ENCODE data around the gene FADS3. TPM values are rescaled to one million over a fixed set of nuclear protein-coding genes. Genes with fewer than 3 reads are reported as not detected.
A peak's percentile ranks its signal among the peaks of the same experiment; 100 is the strongest.

FADS3 gene
- 41.5 TPM for polyA plus RNA-seq (ENCODE audit: insufficient read length)

- DNase-seq (ENCODE audit: low read depth), result no peak
Observed at GRCh38 chr11:61891331-61892084, at the start of gene FADS3. Gene FADS3 (minus strand): TSS chr11:61891545. CDS start chr11:61891381, 164 bp downstream.

GRCh38 chr11:61940466-61940865, 49.1 kb upstream of the FADS3 start:
- DNase-seq (ENCODE audit: low read depth), result no peak

- no peak for DNase-seq (ENCODE audit: low read depth)
Observed at GRCh38 chr11:61935861-61936260, 44.5 kb upstream of the FADS3 start.

GRCh38 chr11:61930933-61931332, 39.6 kb upstream of the FADS3 start:
- no peak for DNase-seq (ENCODE audit: low read depth)

GRCh38 chr11:61928606-61929005, 37.3 kb upstream of the FADS3 start:
- no peak for DNase-seq (ENCODE audit: low read depth)

GRCh38 chr11:61927501-61927900, 36.2 kb upstream of the FADS3 start:
- DNase-seq (ENCODE audit: low read depth), result no peak

GRCh38 chr11:61926235-61926634, 34.9 kb upstream of the FADS3 start:
- DNase-seq (ENCODE audit: low read depth), result no peak

GRCh38 chr11:61925736-61926135, 34.4 kb upstream of the FADS3 start:
- no peak for DNase-seq (ENCODE audit: low read depth)

- no peak for DNase-seq (ENCODE audit: low read depth)
Observed at GRCh38 chr11:61924064-61924455, 32.7 kb upstream of the FADS3 start.

- DNase-seq (ENCODE audit: low read depth), result peak; percentile 89
Observed at GRCh38 chr11:61923166-61924063, 32.1 kb upstream of the FADS3 start.

- peak; percentile 84 for DNase-seq (ENCODE audit: low read depth)
Observed at GRCh38 chr11:61922539-61922938, 31.2 kb upstream of the FADS3 start.

- no peak for DNase-seq (ENCODE audit: low read depth)
Observed at GRCh38 chr11:61921446-61921845, 30.1 kb upstream of the FADS3 start.

- DNase-seq (ENCODE audit: low read depth), result no peak
Observed at GRCh38 chr11:61919705-61920631, 28.6 kb upstream of the FADS3 start.

GRCh38 chr11:61918938-61919704, 27.8 kb upstream of the FADS3 start:
- DNase-seq (ENCODE audit: low read depth), result no peak

- no peak for DNase-seq (ENCODE audit: low read depth)
Observed at GRCh38 chr11:61918251-61918937, 27.0 kb upstream of the FADS3 start.

- DNase-seq (ENCODE audit: low read depth), result no peak
Observed at GRCh38 chr11:61917334-61918109, 26.2 kb upstream of the FADS3 start, which contains the start of gene RAB3IL1. Gene RAB3IL1 (minus strand): TSS chr11:61917566. CDS start chr11:61917367, 199 bp downstream.

GRCh38 chr11:61916737-61917333, 25.5 kb upstream of the FADS3 start:
- DNase-seq (ENCODE audit: low read depth), result no peak

- no peak for DNase-seq (ENCODE audit: low read depth)
Observed at GRCh38 chr11:61914471-61915171, 23.3 kb upstream of the FADS3 start.
